NB4 (cell line): ENCODE data around the gene TCTN2.

Source experiments
- CTCF ChIP-seq: IDR thresholded peaks from one replicate; pipeline ENCODE4 v1.5.1; 2012; ENCODE audit warnings: low read depth, low read length
- MAX ChIP-seq: IDR thresholded peaks from 2 replicates; pipeline ENCODE4 v1.6.1; 2011; ENCODE audit warnings: low read depth, low read length
- POLR2A ChIP-seq: IDR thresholded peaks from 2 replicates; pipeline ENCODE4 v1.6.1; 2011; ENCODE audit warnings: mild to moderate bottlenecking; ENCODE audit not compliant: insufficient read length; ENCODE audit errors: extremely low read depth

- TF ChIP-seq CTCF: no peak
- TF ChIP-seq MAX: no peak
- no peak for TF ChIP-seq POLR2A
Measured at GRCh38 chr12:123707466-123707865, 36.6 kb downstream of the TCTN2 start.
